T-helper 2 cell treated with Interferon-gamma antibody and Interleukin-4, amounts not matched to agents 5 μg/mL and 100 μg/mL, for 36 hours (primary cell): ENCODE data around the gene ADGRD2.

Experiments used
- DNase-seq: peaks from one replicate; pipeline ENCODE4 v3.0.0; 2021; ENCODE audit warnings: low spot score
- H3K27ac Mint-ChIP-seq: one replicate; pipeline ENCODE4 v1.8.0; 2021; ENCODE audit warnings: mild to moderate bottlenecking, mixed read lengths
- H3K27me3 Mint-ChIP-seq: one replicate; pipeline ENCODE4 v1.8.0; 2021; ENCODE audit warnings: low read depth, mixed read lengths
- H3K36me3 Mint-ChIP-seq: one replicate; pipeline ENCODE4 v1.8.0; 2021; ENCODE audit warnings: low read depth, mixed read lengths
- H3K4me1 Mint-ChIP-seq: one replicate; pipeline ENCODE4 v1.8.0; 2021; ENCODE audit warnings: low read depth, mixed read lengths
- H3K4me3 Mint-ChIP-seq: one replicate; pipeline ENCODE4 v1.8.0; 2022; ENCODE audit warnings: mild to moderate bottlenecking, moderate library complexity, mixed read lengths
- H3K9me3 Mint-ChIP-seq: one replicate; pipeline ENCODE4 v1.8.0; 2021; ENCODE audit warnings: mixed read lengths

ADGRD2 gene

GRCh38 chr9:124444166-124444565 is 6.1 kb upstream of the ADGRD2 start:
- no peaks in the 10 kb centered on the region for H3K9me3 Mint-ChIP-seq
- H3K36me3 Mint-ChIP-seq: no peaks in the 10 kb centered on the region
- no peak overlapping the region for H3K4me3 Mint-ChIP-seq
- no peak for DNase-seq
- H3K4me1 Mint-ChIP-seq: no peaks in the 10 kb centered on the region
- H3K27ac Mint-ChIP-seq: no peak overlapping the region
- H3K27me3 Mint-ChIP-seq: peaks cover 10% of the 10 kb centered on the region

GRCh38 chr9:124447297-124447661 is 3.0 kb upstream of the ADGRD2 start:
- Mint-ChIP-seq H3K27ac (no peak overlapping the region), H3K9me3 (no peaks in the 10 kb centered on the region), H3K4me3 (no peak overlapping the region), H3K36me3 (no peaks in the 10 kb centered on the region), H3K4me1 (no peaks in the 10 kb centered on the region), H3K27me3 (peaks cover 27% of the 10 kb centered on the region)
- DNase-seq: no peak

- no peak overlapping the region for H3K27ac Mint-ChIP-seq
- H3K4me3 Mint-ChIP-seq: no peak overlapping the region
- no peak for DNase-seq
- no peaks in the 10 kb centered on the region for H3K36me3 Mint-ChIP-seq
- peaks cover 28% of the 10 kb centered on the region for H3K27me3 Mint-ChIP-seq
- H3K4me1 Mint-ChIP-seq: no peaks in the 10 kb centered on the region
- H3K9me3 Mint-ChIP-seq: no peaks in the 10 kb centered on the region
These were observed 2.2 kb upstream of the ADGRD2 start for GRCh38 chr9:124448019-124448418.

GRCh38 chr9:124449381-124450151 is 685 bp upstream of the ADGRD2 start:
- H3K4me1 Mint-ChIP-seq: no peaks in the 10 kb centered on the region
- DNase-seq: no peak
- H3K27ac Mint-ChIP-seq: no peak overlapping the region
- no peaks in the 10 kb centered on the region for H3K9me3 Mint-ChIP-seq
- no peaks in the 10 kb centered on the region for H3K36me3 Mint-ChIP-seq
- H3K4me3 Mint-ChIP-seq: no peak overlapping the region
- H3K27me3 Mint-ChIP-seq: peaks cover 28% of the 10 kb centered on the region

GRCh38 chr9:124450931-124451661 is 845 bp downstream of the ADGRD2 start:
- Mint-ChIP-seq H3K9me3 (no peaks in the 10 kb centered on the region), H3K27me3 (peaks cover 28% of the 10 kb centered on the region)

DNA sequence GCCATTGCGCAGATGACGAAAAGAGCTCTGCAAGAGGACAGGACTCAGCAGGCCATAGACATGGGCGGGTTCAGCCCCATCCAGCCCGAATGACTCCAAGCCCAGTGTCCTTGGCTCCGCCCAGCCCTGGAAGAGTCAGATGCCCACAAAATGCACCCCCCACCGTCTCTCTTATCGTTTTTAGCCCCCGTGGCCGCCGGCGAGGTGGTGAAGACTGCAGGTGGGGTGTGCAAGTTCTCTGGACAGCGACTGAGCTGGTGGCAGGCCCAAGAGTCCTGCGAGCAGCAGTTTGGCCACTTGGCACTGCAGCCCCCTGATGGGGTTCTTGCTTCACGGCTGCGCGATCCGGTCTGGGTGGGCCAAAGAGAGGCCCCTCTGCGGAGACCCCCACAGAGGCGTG is 2.1 kb downstream of the ADGRD2 start:
- H3K27me3 Mint-ChIP-seq: peaks cover 28% of the 10 kb centered on the region
- H3K9me3 Mint-ChIP-seq: no peaks in the 10 kb centered on the region
- H3K27ac Mint-ChIP-seq: no peak overlapping the region

More at GRCh38 chr9:124450931-124451661, 845 bp downstream of the ADGRD2 start:
- Mint-ChIP-seq H3K36me3 (no peaks in the 10 kb centered on the region), H3K4me3 (no peak overlapping the region), H3K4me1 (no peaks in the 10 kb centered on the region), H3K27ac (no peak overlapping the region)
- no peak for DNase-seq

GRCh38 chr9:124452841-124453585 is 2.8 kb downstream of the ADGRD2 start:
- H3K4me1 Mint-ChIP-seq: no peaks in the 10 kb centered on the region
- no peak overlapping the region for H3K27ac Mint-ChIP-seq
- H3K4me3 Mint-ChIP-seq: no peak overlapping the region
- no peaks in the 10 kb centered on the region for H3K36me3 Mint-ChIP-seq
- H3K9me3 Mint-ChIP-seq: no peaks in the 10 kb centered on the region
- no peak for DNase-seq
- peaks cover 28% of the 10 kb centered on the region for H3K27me3 Mint-ChIP-seq

More for the DNA sequence above, 2.1 kb downstream of the ADGRD2 start:
- Mint-ChIP-seq H3K4me1 (no peaks in the 10 kb centered on the region), H3K36me3 (no peaks in the 10 kb centered on the region), H3K4me3 (no peak overlapping the region)
- DNase-seq: no peak

- DNase-seq: no peak
- no peaks in the 10 kb centered on the region for H3K9me3 Mint-ChIP-seq
- H3K4me1 Mint-ChIP-seq: no peaks in the 10 kb centered on the region
- no peak overlapping the region for H3K27ac Mint-ChIP-seq
- peaks cover 28% of the 10 kb centered on the region for H3K27me3 Mint-ChIP-seq
- no peak overlapping the region for H3K4me3 Mint-ChIP-seq
- H3K36me3 Mint-ChIP-seq: no peaks in the 10 kb centered on the region
These were observed 3.4 kb downstream of the ADGRD2 start for GRCh38 chr9:124453586-124454191.

- H3K4me1 Mint-ChIP-seq: no peaks in the 10 kb centered on the region
- H3K36me3 Mint-ChIP-seq: no peaks in the 10 kb centered on the region
- peaks cover 27% of the 10 kb centered on the region for H3K27me3 Mint-ChIP-seq
- H3K27ac Mint-ChIP-seq: no peak overlapping the region
- no peak for DNase-seq
- H3K9me3 Mint-ChIP-seq: no peaks in the 10 kb centered on the region
- H3K4me3 Mint-ChIP-seq: no peak overlapping the region
These were observed 4.0 kb downstream of the ADGRD2 start for GRCh38 chr9:124454296-124454695.

- no peaks in the 10 kb centered on the region for H3K4me1 Mint-ChIP-seq
- no peaks in the 10 kb centered on the region for H3K36me3 Mint-ChIP-seq
- H3K4me3 Mint-ChIP-seq: no peak overlapping the region
- DNase-seq: no peak
- H3K9me3 Mint-ChIP-seq: no peaks in the 10 kb centered on the region
- peaks cover 20% of the 10 kb centered on the region for H3K27me3 Mint-ChIP-seq
- H3K27ac Mint-ChIP-seq: no peak overlapping the region
These were observed 4.7 kb downstream of the ADGRD2 start for GRCh38 chr9:124454791-124455443.

DNA sequence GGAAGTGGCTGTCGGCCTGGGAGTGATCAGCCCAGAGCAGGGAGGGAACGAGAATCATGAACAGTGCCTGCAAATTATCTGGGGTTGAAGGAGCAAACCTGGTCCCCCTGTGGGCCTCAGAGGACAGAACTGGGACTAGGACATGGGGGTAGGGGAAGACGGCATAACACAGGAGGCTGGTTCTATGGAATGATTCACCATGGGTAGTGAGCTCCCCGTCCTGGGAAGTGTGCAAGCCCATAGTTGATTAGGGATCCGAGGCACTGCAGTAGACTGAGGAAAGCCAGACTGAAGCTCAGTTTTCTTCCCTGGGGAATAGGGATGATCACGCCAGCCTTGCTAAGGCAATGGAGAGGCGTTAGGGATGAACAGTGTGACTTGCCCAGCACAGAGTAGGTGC is 5.6 kb downstream of the ADGRD2 start:
- no peaks in the 10 kb centered on the region for H3K4me1 Mint-ChIP-seq

DNA sequence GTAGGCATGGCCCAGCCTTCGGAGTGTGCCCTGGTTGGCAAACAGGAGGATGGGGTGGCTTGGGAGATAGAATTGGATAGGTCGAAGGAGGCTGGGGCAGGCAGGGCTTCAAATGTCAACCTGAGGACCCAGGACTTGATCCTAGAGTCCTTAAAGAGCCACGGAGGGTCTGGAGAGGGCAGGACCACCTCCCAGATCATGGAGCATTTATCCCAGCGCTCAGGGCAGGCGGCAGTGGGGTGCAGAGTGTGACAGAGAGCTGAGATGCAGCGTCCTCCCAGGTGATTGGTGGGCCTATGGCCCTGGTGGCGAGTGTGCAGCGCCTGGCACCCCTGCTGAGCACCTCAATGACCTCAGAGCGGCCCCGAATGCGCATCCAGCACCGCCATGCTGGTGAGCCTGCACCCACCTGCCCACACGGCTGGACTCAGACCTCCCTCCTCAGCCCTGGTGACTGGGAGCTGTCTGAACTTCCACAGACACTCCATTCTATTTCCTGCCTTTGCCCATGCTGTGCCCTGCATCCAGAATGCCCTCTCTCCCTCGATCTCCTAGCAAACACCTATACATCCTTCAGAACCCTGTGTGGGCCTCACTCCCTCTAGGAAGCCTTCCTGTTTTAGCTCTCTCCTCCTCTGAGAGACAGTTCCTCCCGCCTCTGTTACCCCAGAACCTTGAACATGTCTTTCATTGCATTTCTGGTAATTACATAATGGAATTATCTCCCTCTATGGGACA is 6.3 kb downstream of the ADGRD2 start:
- Mint-ChIP-seq H3K36me3 (no peaks in the 10 kb centered on the region), H3K27ac (no peak overlapping the region), H3K27me3 (peaks cover 8% of the 10 kb centered on the region), H3K4me1 (no peaks in the 10 kb centered on the region), H3K4me3 (no peak overlapping the region), H3K9me3 (no peaks in the 10 kb centered on the region)
- DNase-seq: no peak

More for the DNA sequence above, 5.6 kb downstream of the ADGRD2 start:
- Mint-ChIP-seq H3K36me3 (no peaks in the 10 kb centered on the region), H3K27me3 (peaks cover 13% of the 10 kb centered on the region), H3K4me3 (no peak overlapping the region), H3K9me3 (no peaks in the 10 kb centered on the region), H3K27ac (no peak overlapping the region)
- no peak for DNase-seq
